HUDEP-2 (cell line): Measurements from ENCODE around the gene PARD3.
A peak's percentile ranks its signal among the peaks of the same experiment; 100 is the strongest.
"Not testable (repeated sequence)": the region's sequence is repeated elsewhere in the genome, so short reads cannot be mapped to it uniquely, and the experiment has no call there.

Experiments used
- DNase-seq, 76 experiments: peaks; one replicate each; lab custom pipeline; 2025; ENCODE audit not compliant: unreplicated experiment in 76 of 76; lab: John Stamatoyannopoulos, UW

The PARD3 gene

GRCh38 chr10:34768972-34769330, 46.1 kb downstream of the PARD3 start:
- DNase-seq = peak in 10 of 76 experiments; percentile 26 to 64 (median 48)

- peak in 74 of 76 experiments; percentile 10 to 86 (median 69) for DNase-seq
These were observed 46.7 kb downstream of the PARD3 start for GRCh38 chr10:34768261-34768971.

- DNase-seq = no peak
These were observed 48.1 kb downstream of the PARD3 start for GRCh38 chr10:34766811-34767494.

GRCh38 chr10:34766266-34766600, 48.9 kb downstream of the PARD3 start:
- DNase-seq = no peak

GRCh38 chr10:34764472-34764946, 50.6 kb downstream of the PARD3 start:
- DNase-seq = peak in 68 of 76 experiments; percentile 11 to 94 (median 63)

- DNase-seq = peak in 4 of 76 experiments; percentile 9 to 21 (median 15)
These were observed 52.3 kb downstream of the PARD3 start for GRCh38 chr10:34762603-34763299.

- DNase-seq = no peak
These were observed 52.9 kb downstream of the PARD3 start for GRCh38 chr10:34762156-34762555.

GRCh38 chr10:34761453-34761852, 53.6 kb downstream of the PARD3 start:
- DNase-seq = no peak

- DNase-seq = no peak
These were observed 54.5 kb downstream of the PARD3 start for GRCh38 chr10:34760606-34761005.

- no peak for DNase-seq
These were observed 55.3 kb downstream of the PARD3 start for GRCh38 chr10:34759837-34760215.

GRCh38 chr10:34759161-34759836, 55.8 kb downstream of the PARD3 start:
- DNase-seq = no peak

- peak in 30 of 76 experiments; percentile 1 to 68 (median 40) for DNase-seq
These were observed 56.6 kb downstream of the PARD3 start for GRCh38 chr10:34758447-34758996.

GRCh38 chr10:34757933-34758332, 57.2 kb downstream of the PARD3 start:
- no peak for DNase-seq

GRCh38 chr10:34757181-34757580, 57.9 kb downstream of the PARD3 start:
- not testable (repeated sequence) for DNase-seq

- DNase-seq = no peak
These were observed 58.5 kb downstream of the PARD3 start for GRCh38 chr10:34756584-34756983.

GRCh38 chr10:34753014-34753757, 61.9 kb downstream of the PARD3 start:
- DNase-seq = no peak

GRCh38 chr10:34751272-34751671, 63.8 kb downstream of the PARD3 start:
- DNase-seq = peak in 35 of 76 experiments; percentile 10 to 75 (median 38)

GRCh38 chr10:34750795-34751194, 64.3 kb downstream of the PARD3 start:
- peak in 35 of 76 experiments; percentile 2 to 71 (median 37) for DNase-seq

GRCh38 chr10:34748767-34749166, 66.3 kb downstream of the PARD3 start:
- DNase-seq = peak in 5 of 76 experiments; percentile 8 to 33 (median 19)

- DNase-seq = no peak
These were observed 66.7 kb downstream of the PARD3 start for GRCh38 chr10:34748357-34748756.
